ENCODE results near the gene ZDHHC7. TPM values are rescaled to one million over a fixed set of nuclear protein-coding genes. Genes with fewer than 3 reads are reported as not detected.

Gene ZDHHC7
- total and polyA plus RNA-seq, 9 of the 15 experiments (the other 6 are each of a cell fraction or from before 2014, with no cell fraction given) = 1.7 to 49.7 (median 37.4) TPM

GRCh38 chr16:84988328-84989080, 22.8 kb downstream of the ZDHHC7 start (continued):
- no peak for TF ChIP-seq ZBTB11 (CRISPR knock-in tag; IDR thresholded peaks at IDR 0.05)

GRCh38 chr16:84986879-84987278, 24.5 kb downstream of the ZDHHC7 start:
- no TSS peak for BruUV-seq (replicated peaks)
- Histone ChIP-seq H3K27me3 (ENCODE audit: control insufficient read depth in 2 of 2, insufficient read depth in 2 of 2, low read length in 2 of 2) (no peaks in the 10 kb centered on the region), H3K36me3 (ENCODE audit: control insufficient read depth, insufficient read depth, low read length) (peaks cover 81% of the 10 kb centered on the region), H3K4me2 (ENCODE audit: insufficient read depth, low read length) (no peak overlapping the region), H3K79me2 (ENCODE audit: control insufficient read depth, insufficient read depth, low read length) (no peaks in the 10 kb centered on the region; the same call in 2 of the 3 replicates), H3K4me1 (replicated peaks in 1 of 2; ENCODE audit: control insufficient read depth in 2 of 2, insufficient read depth in 2 of 2, low read length in 2 of 2) (peaks cover 17 to 27% of the 10 kb centered on the region in 2 experiments), H3K9ac (ENCODE audit: insufficient read depth in 1 of 2, low read depth in 2 of 2, low read length in 2 of 2) (peak overlapping the region in 1 of 2 experiments; percentile 49; a peak in 1 of 4 replicates), H4K20me1 (replicated peaks; ENCODE audit: control insufficient read depth, insufficient read depth, low read length) (peaks cover 9% of the 10 kb centered on the region; the same call in 1 of the 2 replicates), H2AFZ (ENCODE audit: low read depth, low read length) (no peak overlapping the region), H3K9me1 (ENCODE audit: control insufficient read depth, insufficient read depth, low read length) (peaks cover 12% of the 10 kb centered on the region), H3K4me3 (no peak overlapping the region), H3K9me3 (replicated peaks; ENCODE audit: control insufficient read depth, insufficient read depth, low read depth, low read length) (no peaks in the 10 kb centered on the region), H3K27ac (ENCODE audit: extremely low read depth, low read depth, low read length) (no peak overlapping the region)
- TF ChIP-seq ZKSCAN3 (CRISPR knock-in tag; IDR thresholded peaks at IDR 0.05) (no peak), PREB (CRISPR knock-in tag; IDR thresholded peaks at IDR 0.05) (no peak)
- 100% methylated on average over 1 of the region's 1 CpG for WGBS (ENCODE audit: insufficient coverage, low coverage, missing lambda C conversion rate)
- CTCF ChIA-PET (ENCODE audit: low intra/inter-chr PET ratio) = no interaction called here
- FAIRE-seq = no peak
- no peak for DNase-seq (ENCODE audit: extremely low read depth in 1 of 4, low spot score in 3 of 4)
- intact Hi-C loops (cut with micrococcal nuclease) = no loop called here
- in situ Hi-C loops (cut with MboI) = no loop called here
- POLR2A ChIA-PET = no interaction called here
- ATAC-seq = no peak

All from K562 (cell line).